ENCODE data around the gene TIGAR. TPM values are rescaled to one million over a fixed set of nuclear protein-coding genes. Genes with fewer than 3 reads are reported as not detected.

TIGAR gene
- total and polyA plus RNA-seq, 2 donors (not counting 1 experiment from before 2014, with no cell fraction given): 2.3 to 6.6 TPM

DNA sequence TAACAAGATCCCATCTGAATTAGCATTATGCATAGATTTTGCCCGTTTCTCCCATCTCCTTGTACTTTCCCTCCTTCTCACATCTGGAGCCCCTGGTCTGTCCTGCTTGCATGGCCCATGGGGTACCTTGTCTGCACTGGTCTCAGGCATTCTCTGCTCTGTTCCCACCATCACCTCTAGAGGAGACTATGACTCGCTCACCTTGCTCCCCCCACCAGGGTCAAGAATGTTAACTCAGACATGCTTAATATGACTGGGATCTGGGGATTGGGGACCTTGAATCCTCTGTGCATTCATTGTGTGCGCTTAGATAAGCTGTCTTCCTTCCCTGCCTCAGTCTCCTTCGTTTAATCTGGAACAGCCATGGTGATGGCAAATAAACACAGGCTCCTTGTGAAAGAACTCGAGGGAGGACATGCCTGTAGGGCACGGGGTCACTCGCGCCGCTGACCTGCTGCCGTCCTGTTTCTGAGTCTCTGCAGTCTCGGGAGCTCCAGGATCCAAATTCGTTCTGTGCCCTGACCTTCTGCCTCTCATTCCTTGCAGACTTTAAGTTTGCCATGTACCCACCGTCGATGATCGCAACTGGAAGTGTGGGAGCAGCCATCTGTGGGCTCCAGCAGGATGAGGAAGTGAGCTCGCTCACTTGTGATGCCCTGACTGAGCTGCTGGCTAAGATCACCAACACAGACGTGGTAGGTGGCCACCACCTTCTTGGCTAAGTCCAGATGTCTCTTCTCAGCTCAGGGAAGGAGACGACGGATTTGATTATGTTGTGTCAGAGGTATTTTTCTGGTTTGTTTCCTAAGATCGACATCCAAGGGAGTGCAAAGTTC lies 32.5 kb upstream of the TIGAR start:
- H3K4me2 ChIP-seq (replicated peaks; ENCODE audit: low read depth, low read length, poor library complexity, severe bottlenecking): peak overlapping the region; percentile 44
- Mint-ChIP-seq H3K4me1 (peaks cover 36% of the 10 kb centered on the region), H3K9me3 (ENCODE audit: insufficient read depth) (no peaks in the 10 kb centered on the region), H3K27me3 (no peaks in the 10 kb centered on the region), H3K4me3 (peak overlapping the region; percentile 64), H3K27ac (peak overlapping the region; percentile 86)
- WGBS (ENCODE audit: insufficient coverage): 62% methylated on average over 19 of the region's 20 CpGs
- no peak overlapping the region for H2AFZ ChIP-seq (ENCODE audit: insufficient read depth, low read depth, low read length, poor library complexity, severe bottlenecking)
- peaks cover 0 to 91% of the 10 kb centered on the region in 2 experiments for H3K36me3 ChIP-seq (replicated peaks in 1 of 2; ENCODE audit: control extremely low read depth in 1 of 2, control insufficient read depth in 1 of 2, extremely low read depth in 1 of 2, insufficient read depth in 2 of 2, low read length in 1 of 2)
- H3K27me3 ChIP-seq (replicated peaks in 1 of 4; ENCODE audit: control extremely low read depth in 1 of 4, control insufficient read depth in 3 of 4, insufficient read depth in 4 of 4, low read length in 3 of 4): no peaks in the 10 kb centered on the region
- DNase-seq (peak; percentile 28), ATAC-seq (ENCODE audit: low read depth) (no peak)
- ChIA-PET POLR2A (interaction anchor here (0.8 kb wide), 1 partner anchor 20 kb away, joined by 3 read pairs; no protein-coding TSS in a partner anchor), CTCF (interaction anchor here (1.3 to 5.2 kb wide), 4 partner anchors 10 to 403 kb away, joined by 3 to 32 read pairs (median 6); no protein-coding TSS in a partner anchor)
- no peak for TF ChIP-seq EZH2 (IDR thresholded peaks at IDR 0.05; ENCODE audit: borderline replicate concordance, insufficient read depth, low read depth, low read length, poor library complexity, severe bottlenecking)
- TF ChIP-seq, protein P1, sequence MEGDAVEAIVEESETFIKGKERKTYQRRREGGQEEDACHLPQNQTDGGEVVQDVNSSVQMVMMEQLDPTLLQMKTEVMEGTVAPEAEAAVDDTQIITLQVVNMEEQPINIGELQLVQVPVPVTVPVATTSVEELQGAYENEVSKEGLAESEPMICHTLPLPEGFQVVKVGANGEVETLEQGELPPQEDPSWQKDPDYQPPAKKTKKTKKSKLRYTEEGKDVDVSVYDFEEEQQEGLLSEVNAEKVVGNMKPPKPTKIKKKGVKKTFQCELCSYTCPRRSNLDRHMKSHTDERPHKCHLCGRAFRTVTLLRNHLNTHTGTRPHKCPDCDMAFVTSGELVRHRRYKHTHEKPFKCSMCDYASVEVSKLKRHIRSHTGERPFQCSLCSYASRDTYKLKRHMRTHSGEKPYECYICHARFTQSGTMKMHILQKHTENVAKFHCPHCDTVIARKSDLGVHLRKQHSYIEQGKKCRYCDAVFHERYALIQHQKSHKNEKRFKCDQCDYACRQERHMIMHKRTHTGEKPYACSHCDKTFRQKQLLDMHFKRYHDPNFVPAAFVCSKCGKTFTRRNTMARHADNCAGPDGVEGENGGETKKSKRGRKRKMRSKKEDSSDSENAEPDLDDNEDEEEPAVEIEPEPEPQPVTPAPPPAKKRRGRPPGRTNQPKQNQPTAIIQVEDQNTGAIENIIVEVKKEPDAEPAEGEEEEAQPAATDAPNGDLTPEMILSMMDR (IDR thresholded peaks at IDR 0.05): no peak
- H3K4me3 ChIP-seq (ENCODE audit: control extremely low read depth in 1 of 5, extremely low read depth in 1 of 5, insufficient read depth in 1 of 5, low read depth in 2 of 5, low read length in 4 of 5): no peak overlapping the region
- H3K4me1 ChIP-seq (ENCODE audit: control insufficient read depth in 2 of 2, insufficient read depth in 2 of 2, low read length in 2 of 2): peaks cover 24 to 34% of the 10 kb centered on the region in 2 donors
- peaks cover 43% of the 10 kb centered on the region for H4K20me1 ChIP-seq (ENCODE audit: control insufficient read depth, insufficient read depth, low read length, poor library complexity, severe bottlenecking)
- no peaks in the 10 kb centered on the region for H3K9me3 ChIP-seq (ENCODE audit: control extremely low read depth in 1 of 3, control insufficient read depth in 2 of 3, insufficient read depth in 1 of 3, low read length in 2 of 3)
- H3K27ac ChIP-seq (ENCODE audit: low read length in 2 of 2): peak overlapping the region in 1 of 2 donors; percentile 38
- H3K79me2 ChIP-seq (ENCODE audit: control insufficient read depth, insufficient read depth, low read length): peaks cover 97% of the 10 kb centered on the region
- H3K9ac ChIP-seq (ENCODE audit: low read length): peak overlapping the region; percentile 10
- intact Hi-C loops (cut with micrococcal nuclease): no loop called here
